Endothelial cell of umbilical vein (primary cell): Measurements from ENCODE around the gene MIB2. TPM values are rescaled to one million over a fixed set of nuclear protein-coding genes. Genes with fewer than 3 reads are reported as not detected.

Experiments used
- BruUV-seq: library from RNA; stranded (reverse); fragments of 400-500 nt; replicated peaks from 2 replicates; lab custom pipeline; 2021; lab: Mats Ljungman, UMichigan
- CTCF ChIA-PET: fragments of 300-600, 350-600 bp; sonication (Branson Sonifier 250); formaldehyde crosslinking; loops from one replicate; lab custom pipeline; 2021; ENCODE audit warnings: antibody characterized with exemption, inconsistent platforms; lab: Charles Lee
- POLR2A ChIA-PET: fragments of 300-600, 350-600 bp; sonication (Branson Sonifier 250); formaldehyde crosslinking; loops from one replicate; lab custom pipeline; 2021; ENCODE audit warnings: antibody characterized with exemption, inconsistent platforms; lab: Charles Lee
- DNase-seq: peaks from one replicate; pipeline ENCODE4 v3.0.0-alpha.2; 2011; ENCODE audit warnings: low read depth, low spot score
- FAIRE-seq: peaks from 2 replicates; lab custom pipeline; 2011; peaks lifted over from hg19 to GRCh38; lab: Jason Lieb, UNC
- H2AFZ ChIP-seq: 2 replicates; pipeline ENCODE4 v1.6.0; 2012; ENCODE audit warnings: low read depth, low read length, control low read depth, inconsistent platforms
- H3K27ac ChIP-seq: 2 replicates; pipeline ENCODE4 v1.5.1; 2011; ENCODE audit warnings: low read depth, mild to moderate bottlenecking, control low read depth, low read length, moderate library complexity; ENCODE audit not compliant: insufficient read depth
- H3K27me3 ChIP-seq, 2 experiments: 2 replicates each; pipeline versions ENCODE4 v1.6.0 to v1.6.1; 2011; ENCODE audit warnings: low read length in 2 of 2, mixed read lengths in 1 of 2; ENCODE audit not compliant: control insufficient read depth in 2 of 2, insufficient read depth in 2 of 2
- H3K36me3 ChIP-seq, 2 experiments: 2 replicates in 1 of 2; 3 replicates in 1 of 2; pipeline ENCODE4 v1.5.1; 2011; ENCODE audit warnings: low read length in 2 of 2, mild to moderate bottlenecking in 1 of 2, moderate library complexity in 1 of 2; ENCODE audit not compliant: control insufficient read depth in 2 of 2, insufficient read depth in 2 of 2; ENCODE audit errors: extremely low read depth in 1 of 2
- H3K4me1 ChIP-seq: 3 replicates; pipeline ENCODE4 v1.5.1; 2011; ENCODE audit warnings: mild to moderate bottlenecking, low read length; ENCODE audit not compliant: control insufficient read depth, insufficient read depth; ENCODE audit errors: extremely low read depth
- H3K4me2 ChIP-seq: 2 replicates; pipeline ENCODE4 v1.6.1; 2011; ENCODE audit warnings: low read length, control low read depth, mixed read lengths; ENCODE audit not compliant: insufficient read depth
- H3K4me3 ChIP-seq, 3 experiments: fragments of 200-600 bp in 1 of 3; sonication (generic), shearing (Covaris generic) in 1 of 3; replicated peaks in 1 of 3; 2 replicates each; pipeline ENCODE4 v1.5.1; 2011 to 2016; ENCODE audit warnings: control low read depth in 3 of 3, low read length in 3 of 3, mild to moderate bottlenecking in 2 of 3, inconsistent platforms in 1 of 3, low read depth in 1 of 3, moderate library complexity in 1 of 3; ENCODE audit not compliant: insufficient read depth in 1 of 3
- H3K79me2 ChIP-seq: 2 replicates; pipeline ENCODE4 v1.6.0; 2012; ENCODE audit warnings: low read length, inconsistent platforms; ENCODE audit not compliant: control insufficient read depth, insufficient read depth
- H3K9ac ChIP-seq: replicated peaks from 2 replicates; pipeline ENCODE3; 2011; ENCODE audit warnings: low read length, control low read depth; ENCODE audit not compliant: insufficient read depth; ENCODE audit errors: extremely low read depth
- H3K9me1 ChIP-seq: replicated peaks from 3 replicates; pipeline ENCODE4 v1.6.0; 2011; ENCODE audit warnings: mild to moderate bottlenecking, low read length; ENCODE audit not compliant: control insufficient read depth, insufficient read depth; ENCODE audit errors: extremely low read depth
- H3K9me3 ChIP-seq: replicated peaks from 2 replicates; pipeline ENCODE4 v1.5.1; 2012; ENCODE audit warnings: low read length, inconsistent platforms; ENCODE audit not compliant: control insufficient read depth, insufficient read depth
- H4K20me1 ChIP-seq: replicated peaks from 2 replicates; pipeline ENCODE3; 2011; ENCODE audit warnings: mild to moderate bottlenecking, low read length; ENCODE audit not compliant: control insufficient read depth, insufficient read depth; ENCODE audit errors: extremely low read depth
- MYC ChIP-seq: IDR thresholded peaks from one replicate; pipeline ENCODE4 v1.6.1; 2011; ENCODE audit warnings: mild to moderate bottlenecking, low read depth, low read length
- dilution Hi-C: fragments of 300-500 bp; cut with MboI; formaldehyde crosslinking; loops from one replicate; pipeline ENCODE4 v1.15.0; 2019; ENCODE audit warnings: low sequenced_read_pairs; ENCODE audit not compliant: extremely low pct_ligation_motif_present
- intact Hi-C: fragments of 100-400 bp; cut with micrococcal nuclease; formaldehyde crosslinking; loops from one replicate; pipeline ENCODE4 v1.10.0; 2022
- polyA plus RNA-seq, 4 experiments: library from polyadenylated mRNA; depleted of rRNA in 3 of 4; stranded (reverse) in 3 of 4; unstranded in 1 of 4; fragments of >200 nt; gene quantifications; 2 replicates each; pipeline versions ENCODE4 v1.2.1 to v1.2.3, GENCODE V29; 2011 to 2012; ENCODE audit warnings: missing spikeins in 1 of 4
- total RNA-seq: library from RNA; stranded (reverse); gene quantifications from 2 replicates; pipeline ENCODE4 v1.2.3, GENCODE V29; 2021
- TF ChIP-seq, protein P1 (sequence below), 2 donors: IDR thresholded peaks; 1 replicate in 1 of 2; 2 replicates in 1 of 2; pipeline ENCODE4 v1.5.1; 2011; ENCODE audit warnings: low read length in 2 of 2, mild to moderate bottlenecking in 2 of 2, moderate library complexity in 2 of 2, control low read depth in 1 of 2, inconsistent platforms in 1 of 2, low read depth in 1 of 2; ENCODE audit not compliant: insufficient read depth in 1 of 2; ENCODE audit errors: extremely low read depth in 1 of 2

MIB2 gene
- total and polyA plus RNA-seq, 2 donors (not counting 3 experiments of a cell fraction or from before 2014, with no cell fraction given) = 25.9 to 45.0 TPM

DNA sequence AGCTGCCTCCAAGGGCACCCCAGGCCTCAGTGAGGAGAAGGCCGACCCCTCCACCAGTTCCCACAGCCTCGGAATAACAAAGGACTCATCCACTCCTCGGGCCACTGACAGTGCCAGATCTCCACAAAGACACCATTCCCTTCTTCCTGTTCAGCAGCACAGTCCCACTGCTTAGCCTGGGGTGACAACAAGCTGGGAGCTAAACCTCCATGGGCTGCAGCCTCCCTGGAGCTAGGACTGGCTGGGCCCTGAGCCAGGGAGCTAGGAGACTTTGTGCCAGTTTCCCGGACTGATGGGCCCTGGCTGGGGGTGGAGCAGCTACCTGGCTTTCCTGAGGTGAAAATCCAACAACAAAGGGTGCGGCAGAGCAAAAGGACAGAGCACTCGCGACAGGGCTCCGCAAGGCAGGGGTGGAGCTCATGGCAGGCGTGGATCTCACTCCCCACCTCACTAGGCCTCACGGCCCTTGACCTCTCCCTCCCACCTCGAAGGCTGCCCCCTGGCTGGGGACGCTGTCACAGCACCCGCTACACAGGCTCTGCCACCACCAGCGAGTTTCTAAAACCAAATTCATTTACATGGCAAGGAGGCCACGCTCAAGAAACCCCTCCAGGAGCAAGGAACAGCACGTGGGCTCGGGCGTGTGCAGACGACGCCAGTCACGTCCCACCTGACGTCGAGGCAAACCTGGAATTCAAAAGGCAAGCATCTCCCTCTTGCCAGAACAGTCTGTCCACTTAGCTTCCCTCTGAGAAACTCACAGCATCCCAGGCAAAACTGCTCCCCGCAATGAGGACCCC is 63.5 kb downstream of the MIB2 start:
- Histone ChIP-seq H3K9me1 (no peaks in the 10 kb centered on the region), H3K9ac (no peak overlapping the region), H3K9me3 (no peaks in the 10 kb centered on the region), H3K4me3 (no peak overlapping the region), H3K27me3 (no peaks in the 10 kb centered on the region), H3K79me2 (peaks cover 22% of the 10 kb centered on the region), H3K36me3 (peaks cover 0 to 1% of the 10 kb centered on the region in 2 experiments), H2AFZ (no peak overlapping the region), H4K20me1 (no peaks in the 10 kb centered on the region), H3K4me1 (no peaks in the 10 kb centered on the region), H3K27ac (no peak overlapping the region), H3K4me2 (no peak overlapping the region)
- TF ChIP-seq, protein P1, sequence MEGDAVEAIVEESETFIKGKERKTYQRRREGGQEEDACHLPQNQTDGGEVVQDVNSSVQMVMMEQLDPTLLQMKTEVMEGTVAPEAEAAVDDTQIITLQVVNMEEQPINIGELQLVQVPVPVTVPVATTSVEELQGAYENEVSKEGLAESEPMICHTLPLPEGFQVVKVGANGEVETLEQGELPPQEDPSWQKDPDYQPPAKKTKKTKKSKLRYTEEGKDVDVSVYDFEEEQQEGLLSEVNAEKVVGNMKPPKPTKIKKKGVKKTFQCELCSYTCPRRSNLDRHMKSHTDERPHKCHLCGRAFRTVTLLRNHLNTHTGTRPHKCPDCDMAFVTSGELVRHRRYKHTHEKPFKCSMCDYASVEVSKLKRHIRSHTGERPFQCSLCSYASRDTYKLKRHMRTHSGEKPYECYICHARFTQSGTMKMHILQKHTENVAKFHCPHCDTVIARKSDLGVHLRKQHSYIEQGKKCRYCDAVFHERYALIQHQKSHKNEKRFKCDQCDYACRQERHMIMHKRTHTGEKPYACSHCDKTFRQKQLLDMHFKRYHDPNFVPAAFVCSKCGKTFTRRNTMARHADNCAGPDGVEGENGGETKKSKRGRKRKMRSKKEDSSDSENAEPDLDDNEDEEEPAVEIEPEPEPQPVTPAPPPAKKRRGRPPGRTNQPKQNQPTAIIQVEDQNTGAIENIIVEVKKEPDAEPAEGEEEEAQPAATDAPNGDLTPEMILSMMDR (IDR thresholded peaks at IDR 0.05; ENCODE audit: extremely low read depth in 1 of 2, insufficient read depth in 1 of 2, low read depth in 1 of 2, low read length in 2 of 2) = peak in 1 of 2 donors; percentile 44
- TF ChIP-seq MYC = no peak
- dilution Hi-C loops = no loop called here
- DNase-seq (no peak), FAIRE-seq (no peak)
- intact Hi-C loops = no loop called here
- CTCF ChIA-PET = interaction anchor here (2.4 kb wide), 1 partner anchor 13 kb away, joined by 8 read pairs; no protein-coding TSS in a partner anchor
- BruUV-seq = no TSS peak
- POLR2A ChIA-PET = no interaction called here

Other genes with a start within 250 kb of the MIB2 start
- gene AURKAIP1, start 240.3 kb upstream of the MIB2 start, total RNA-seq = 149 and 151 TPM in 2 replicates
- gene AURKAIP1, start 240.3 kb upstream of the MIB2 start, polyA plus RNA-seq = 73.3 and 96.2 TPM in 2 replicates
- 182 and 188 TPM in 2 replicates for gene CCNL2, start 216.2 kb upstream of the MIB2 start, total RNA-seq
- gene CCNL2, start 216.2 kb upstream of the MIB2 start, polyA plus RNA-seq = 174 and 209 TPM in 2 replicates
- gene MRPL20, start 208.2 kb upstream of the MIB2 start, total RNA-seq = 125 and 134 TPM in 2 replicates
- 118 and 152 TPM in 2 replicates for gene MRPL20, start 208.2 kb upstream of the MIB2 start, polyA plus RNA-seq
- 0.32 and 0.38 TPM in 2 replicates for gene ANKRD65, start 194.2 kb upstream of the MIB2 start, total RNA-seq
- 0.15 and 0.18 TPM in 2 replicates for gene ANKRD65, start 194.2 kb upstream of the MIB2 start, polyA plus RNA-seq
- 3.3 and 6.1 TPM in 2 replicates for gene VWA1, start 179.8 kb upstream of the MIB2 start, total RNA-seq
- gene VWA1, start 179.8 kb upstream of the MIB2 start, polyA plus RNA-seq = 2.0 and 3.7 TPM in 2 replicates
- gene ATAD3C, start 165.8 kb upstream of the MIB2 start, total RNA-seq = 0.16 TPM in 1 of 2 replicates, not detected in the other
- gene ATAD3C, start 165.8 kb upstream of the MIB2 start, polyA plus RNA-seq = 0.01 TPM in 1 of 2 replicates, not detected in the other
- gene ATAD3B, start 143.7 kb upstream of the MIB2 start, total RNA-seq = 45.8 and 48.2 TPM in 2 replicates
- 20.5 and 22.7 TPM in 2 replicates for gene ATAD3B, start 143.7 kb upstream of the MIB2 start, polyA plus RNA-seq
- 55.2 and 57.4 TPM in 2 replicates for gene ATAD3A, start 103.3 kb upstream of the MIB2 start, total RNA-seq
- gene ATAD3A, start 103.3 kb upstream of the MIB2 start, polyA plus RNA-seq = 24.9 and 28.8 TPM in 2 replicates
- gene TMEM240, start 74.9 kb upstream of the MIB2 start, total RNA-seq = 7.0 and 8.8 TPM in 2 replicates
- gene TMEM240, start 74.9 kb upstream of the MIB2 start, polyA plus RNA-seq = 5.3 and 7.6 TPM in 2 replicates
- 124 and 129 TPM in 2 replicates for gene SSU72, start 40.6 kb upstream of the MIB2 start, total RNA-seq
- gene SSU72, start 40.6 kb upstream of the MIB2 start, polyA plus RNA-seq = 78.2 and 85.9 TPM in 2 replicates
- 1.9 and 2.3 TPM in 2 replicates for gene FNDC10, start 15.4 kb upstream of the MIB2 start, total RNA-seq
- 1.5 and 2.2 TPM in 2 replicates for gene FNDC10, start 15.4 kb upstream of the MIB2 start, polyA plus RNA-seq
- 5.3 TPM in 1 of 2 replicates, not detected in the other for gene MMP23B, start 16.7 kb downstream of the MIB2 start, total RNA-seq
- 0.62 and 1.5 TPM in 2 replicates for gene MMP23B, start 16.7 kb downstream of the MIB2 start, polyA plus RNA-seq
- 31.9 and 32.0 TPM in 2 replicates for gene CDK11B, start 43.5 kb downstream of the MIB2 start, total RNA-seq
- 10.9 and 16.4 TPM in 2 replicates for gene CDK11B, start 43.5 kb downstream of the MIB2 start, polyA plus RNA-seq
- 46.9 and 51.2 TPM in 2 replicates for gene SLC35E2B, start 77.3 kb downstream of the MIB2 start, total RNA-seq
- 26.4 and 28.0 TPM in 2 replicates for gene SLC35E2B, start 77.3 kb downstream of the MIB2 start, polyA plus RNA-seq
- 50.4 and 53.6 TPM in 2 replicates for gene CDK11A, start 108.9 kb downstream of the MIB2 start, total RNA-seq
- gene CDK11A, start 108.9 kb downstream of the MIB2 start, polyA plus RNA-seq = 30.7 and 33.5 TPM in 2 replicates
- 76.1 and 88.8 TPM in 2 replicates for gene NADK, start 163.0 kb downstream of the MIB2 start, total RNA-seq
- gene NADK, start 163.0 kb downstream of the MIB2 start, polyA plus RNA-seq = 68.5 and 73.6 TPM in 2 replicates